ENCODE data around the gene MLIP. TPM values are rescaled to one million over a fixed set of nuclear protein-coding genes. Genes with fewer than 3 reads are reported as not detected.
"Not testable (repeated sequence)": the region's sequence is repeated elsewhere in the genome, so short reads cannot be mapped to it uniquely, and the experiment has no call there.

The MLIP gene
- total and polyA plus RNA-seq, 3 experiments from 2014 or later: not detected

DNA sequence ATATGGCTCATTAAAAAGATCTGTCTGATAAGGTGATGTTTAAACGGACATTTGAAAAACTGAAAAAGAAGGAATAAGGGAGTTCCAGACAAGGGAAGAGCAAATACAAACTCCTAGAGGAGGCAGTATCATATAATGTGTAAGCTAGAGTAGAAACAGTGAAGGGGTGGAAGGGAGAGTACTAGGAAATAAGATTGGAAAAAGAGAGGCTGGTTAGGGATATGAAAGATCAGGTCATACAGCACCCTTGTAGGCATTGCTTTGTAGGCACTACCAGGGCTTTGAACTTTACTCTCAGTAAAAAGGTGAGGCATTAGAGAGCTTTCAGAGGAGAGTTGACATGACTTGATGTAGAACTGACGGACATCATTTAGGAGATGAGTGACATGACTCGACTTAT is 85.7 kb downstream of the MLIP start:
- POLR2A ChIA-PET: no interaction called here
- Mint-ChIP-seq H3K4me1 (no peaks in the 10 kb centered on the region), H3K27me3 (no peaks in the 10 kb centered on the region), H3K4me3 (no peak overlapping the region), H3K27ac (no peak overlapping the region), H3K9me3 (peaks cover 2 to 12% (median 3%) of the 10 kb centered on the region in 5 donors), H3K36me3 (no peaks in the 10 kb centered on the region)
- Histone ChIP-seq H3K27ac (ENCODE audit: low read depth, low read length) (no peak overlapping the region), H3K27me3 (ENCODE audit: insufficient read depth, low read length, poor library complexity, severe bottlenecking) (no peaks in the 10 kb centered on the region), H3K9me3 (ENCODE audit: low read length) (no peaks in the 10 kb centered on the region), H3K4me3 (ENCODE audit: low read length) (no peak overlapping the region), H3K36me3 (ENCODE audit: insufficient read depth, low read length) (no peaks in the 10 kb centered on the region), H3K4me1 (ENCODE audit: insufficient read depth, low read length) (no peaks in the 10 kb centered on the region)
- no peak for DNase-seq
- CTCF ChIA-PET: no interaction called here

DNA sequence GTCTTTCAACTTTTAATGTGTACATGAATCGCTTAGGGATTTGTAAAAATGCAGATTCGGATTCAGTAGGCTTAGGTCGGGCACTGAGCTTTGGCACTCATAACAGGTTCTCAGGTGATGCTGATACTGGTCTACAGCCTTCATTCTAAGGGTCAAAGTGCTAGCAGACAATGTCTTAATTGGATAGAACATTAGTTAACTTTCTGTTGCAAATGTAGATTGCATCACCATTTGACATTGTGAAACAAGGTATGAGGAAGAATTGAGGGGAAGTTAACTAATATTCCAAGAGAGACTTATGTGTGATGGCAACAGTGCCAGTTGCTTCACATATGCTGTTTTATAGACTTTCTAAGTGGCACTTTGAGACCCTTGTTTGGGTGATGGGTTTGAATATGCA is 86.9 kb downstream of the MLIP start:
- Histone ChIP-seq H3K4me3 (ENCODE audit: low read length) (no peak overlapping the region), H3K27me3 (ENCODE audit: insufficient read depth, low read length, poor library complexity, severe bottlenecking) (no peaks in the 10 kb centered on the region), H3K9me3 (ENCODE audit: low read length) (no peaks in the 10 kb centered on the region), H3K36me3 (ENCODE audit: insufficient read depth, low read length) (no peaks in the 10 kb centered on the region), H3K27ac (ENCODE audit: low read depth, low read length) (no peak overlapping the region), H3K4me1 (ENCODE audit: insufficient read depth, low read length) (no peaks in the 10 kb centered on the region)
- no peak for DNase-seq
- Mint-ChIP-seq H3K36me3 (no peaks in the 10 kb centered on the region), H3K27ac (no peak overlapping the region), H3K4me1 (no peaks in the 10 kb centered on the region), H3K4me3 (no peak overlapping the region), H3K9me3 (peaks cover 2 to 12% (median 5%) of the 10 kb centered on the region in 5 donors), H3K27me3 (no peaks in the 10 kb centered on the region)
- ChIA-PET CTCF (no interaction called here), POLR2A (no interaction called here)

DNA sequence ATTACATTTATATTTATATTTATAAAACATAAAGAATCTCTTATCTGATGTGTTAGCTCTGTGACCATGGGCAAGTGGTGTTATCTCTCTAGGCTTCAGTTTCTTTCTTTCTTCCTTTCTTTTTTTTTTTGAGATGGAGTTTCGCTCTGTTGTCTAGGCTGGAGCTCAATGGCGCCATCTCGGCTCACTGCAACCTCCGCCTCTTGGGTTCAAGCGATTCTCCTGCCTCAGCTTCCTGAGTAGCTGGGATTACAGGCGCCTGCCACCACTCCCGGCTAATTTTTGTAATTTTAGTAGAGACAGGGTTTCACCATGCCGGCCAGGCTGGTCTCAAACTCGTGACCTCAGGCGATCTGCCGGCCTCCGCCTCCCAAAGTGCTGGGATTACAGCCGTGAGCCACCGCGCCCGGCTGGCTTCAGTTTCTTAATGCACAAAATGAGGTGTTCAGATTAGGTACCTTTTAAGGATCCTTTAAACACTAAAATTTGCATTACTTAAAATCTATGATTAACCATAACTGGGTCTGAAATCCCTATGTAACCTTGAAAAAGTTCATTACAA is 92.3 kb downstream of the MLIP start:
- CTCF ChIA-PET; H3K36me3 Mint-ChIP-seq; H3K4me3 ChIP-seq (ENCODE audit: low read length); H3K4me1 ChIP-seq (ENCODE audit: insufficient read depth, low read length); H3K27ac Mint-ChIP-seq; H3K27me3 ChIP-seq (ENCODE audit: insufficient read depth, low read length, poor library complexity, severe bottlenecking); H3K4me1 Mint-ChIP-seq; H3K9me3 ChIP-seq (ENCODE audit: low read length); POLR2A ChIA-PET; DNase-seq; H3K27ac ChIP-seq (ENCODE audit: low read depth, low read length); H3K4me3 Mint-ChIP-seq; H3K27me3 Mint-ChIP-seq; H3K36me3 ChIP-seq (ENCODE audit: insufficient read depth, low read length): not testable (repeated sequence)
- H3K9me3 Mint-ChIP-seq: peaks cover 0 to 12% (median 5%) of the 10 kb centered on the region in 5 donors

- H3K9me3 Mint-ChIP-seq: peaks cover 0 to 18% (median 5%) of the 10 kb centered on the region in 5 donors
Measured at GRCh38 chr6:54204921-54205591, 93.8 kb downstream of the MLIP start.

GRCh38 chr6:54206510-54206909 is 95.3 kb downstream of the MLIP start:
- Mint-ChIP-seq H3K27me3 (no peaks in the 10 kb centered on the region), H3K4me3 (no peak overlapping the region), H3K27ac (no peak overlapping the region), H3K36me3 (peaks cover 0 to 1% (median 0%) of the 10 kb centered on the region in 3 donors), H3K4me1 (no peaks in the 10 kb centered on the region), H3K9me3 (peaks cover 2 to 23% (median 4%) of the 10 kb centered on the region in 5 donors)
- H3K9me3 ChIP-seq (ENCODE audit: low read length): no peaks in the 10 kb centered on the region
- H3K4me3 ChIP-seq (ENCODE audit: low read length): no peak overlapping the region
- ChIA-PET CTCF (no interaction called here), POLR2A (no interaction called here)
- no peak for DNase-seq
- no peaks in the 10 kb centered on the region for H3K4me1 ChIP-seq (ENCODE audit: insufficient read depth, low read length)
- no peaks in the 10 kb centered on the region for H3K36me3 ChIP-seq (ENCODE audit: insufficient read depth, low read length)
- no peaks in the 10 kb centered on the region for H3K27me3 ChIP-seq (ENCODE audit: insufficient read depth, low read length, poor library complexity, severe bottlenecking)
- no peak overlapping the region for H3K27ac ChIP-seq (ENCODE audit: low read depth, low read length)

More at GRCh38 chr6:54204921-54205591, 93.8 kb downstream of the MLIP start:
- Mint-ChIP-seq H3K27ac (no peak overlapping the region), H3K27me3 (no peaks in the 10 kb centered on the region), H3K4me1 (no peaks in the 10 kb centered on the region), H3K4me3 (no peak overlapping the region), H3K36me3 (peaks cover 0 to 1% (median 0%) of the 10 kb centered on the region in 3 donors)
- CTCF ChIA-PET: no interaction called here
- no peaks in the 10 kb centered on the region for H3K9me3 ChIP-seq (ENCODE audit: low read length)
- no peaks in the 10 kb centered on the region for H3K36me3 ChIP-seq (ENCODE audit: insufficient read depth, low read length)
- H3K4me3 ChIP-seq (ENCODE audit: low read length): no peak overlapping the region
- POLR2A ChIA-PET: no interaction called here
- H3K4me1 ChIP-seq (ENCODE audit: insufficient read depth, low read length): no peaks in the 10 kb centered on the region
- no peak overlapping the region for H3K27ac ChIP-seq (ENCODE audit: low read depth, low read length)
- DNase-seq: no peak
- no peaks in the 10 kb centered on the region for H3K27me3 ChIP-seq (ENCODE audit: insufficient read depth, low read length, poor library complexity, severe bottlenecking)

GRCh38 chr6:54209983-54210382 is 98.7 kb downstream of the MLIP start:
- H3K27me3 Mint-ChIP-seq; H3K4me3 Mint-ChIP-seq; CTCF ChIA-PET; H3K36me3 ChIP-seq (ENCODE audit: insufficient read depth, low read length); H3K36me3 Mint-ChIP-seq; H3K9me3 ChIP-seq (ENCODE audit: low read length); DNase-seq; H3K4me1 Mint-ChIP-seq; H3K27me3 ChIP-seq (ENCODE audit: insufficient read depth, low read length, poor library complexity, severe bottlenecking); H3K4me3 ChIP-seq (ENCODE audit: low read length); H3K27ac Mint-ChIP-seq; H3K4me1 ChIP-seq (ENCODE audit: insufficient read depth, low read length); H3K27ac ChIP-seq (ENCODE audit: low read depth, low read length); POLR2A ChIA-PET: not testable (repeated sequence)
- H3K9me3 Mint-ChIP-seq: peaks cover 0 to 22% (median 4%) of the 10 kb centered on the region in 5 donors

GRCh38 chr6:54214286-54214685 is 103.0 kb downstream of the MLIP start:
- Histone ChIP-seq H3K4me1 (ENCODE audit: insufficient read depth, low read length) (no peaks in the 10 kb centered on the region), H3K27me3 (ENCODE audit: insufficient read depth, low read length, poor library complexity, severe bottlenecking) (no peaks in the 10 kb centered on the region), H3K27ac (ENCODE audit: low read depth, low read length) (no peak overlapping the region), H3K36me3 (ENCODE audit: insufficient read depth, low read length) (no peaks in the 10 kb centered on the region), H3K4me3 (ENCODE audit: low read length) (no peak overlapping the region), H3K9me3 (ENCODE audit: low read length) (no peaks in the 10 kb centered on the region)
- DNase-seq: no peak
- ChIA-PET POLR2A (no interaction called here), CTCF (no interaction called here)
- peaks cover 0 to 12% (median 4%) of the 10 kb centered on the region in 5 donors for H3K9me3 Mint-ChIP-seq
- no peaks in the 10 kb centered on the region for H3K4me1 Mint-ChIP-seq
- H3K27ac Mint-ChIP-seq: no peak overlapping the region
- H3K27me3 Mint-ChIP-seq: no peaks in the 10 kb centered on the region
- peaks cover 0 to 1% (median 0%) of the 10 kb centered on the region in 3 donors for H3K36me3 Mint-ChIP-seq
- H3K4me3 Mint-ChIP-seq: no peak overlapping the region

GRCh38 chr6:54216336-54216735 is 105.1 kb downstream of the MLIP start:
- no peaks in the 10 kb centered on the region for H3K36me3 ChIP-seq (ENCODE audit: insufficient read depth, low read length)
- Mint-ChIP-seq H3K27ac (peak overlapping the region in 1 of 8 donors; percentile 83), H3K4me3 (no peak overlapping the region), H3K9me3 (peaks cover 0 to 10% (median 2%) of the 10 kb centered on the region in 5 donors), H3K36me3 (no peaks in the 10 kb centered on the region), H3K27me3 (no peaks in the 10 kb centered on the region), H3K4me1 (no peaks in the 10 kb centered on the region)
- no peaks in the 10 kb centered on the region for H3K9me3 ChIP-seq (ENCODE audit: low read length)
- ChIA-PET POLR2A (no interaction called here), CTCF (no interaction called here)
- no peak overlapping the region for H3K27ac ChIP-seq (ENCODE audit: low read depth, low read length)
- DNase-seq: no peak
- H3K27me3 ChIP-seq (ENCODE audit: insufficient read depth, low read length, poor library complexity, severe bottlenecking): no peaks in the 10 kb centered on the region
- no peaks in the 10 kb centered on the region for H3K4me1 ChIP-seq (ENCODE audit: insufficient read depth, low read length)
- H3K4me3 ChIP-seq (ENCODE audit: low read length): no peak overlapping the region
